Kidney capillary endothelial cell (primary cell): Measurements from ENCODE around the gene DENND4C.
"Not testable (repeated sequence)": the region's sequence is repeated elsewhere in the genome, so short reads cannot be mapped to it uniquely, and the experiment has no call there.

Source experiments
- DNase-seq: peaks from one replicate; pipeline ENCODE4 v3.0.0-alpha.2; 2018; ENCODE audit warnings: low spot score

DENND4C gene

DNA sequence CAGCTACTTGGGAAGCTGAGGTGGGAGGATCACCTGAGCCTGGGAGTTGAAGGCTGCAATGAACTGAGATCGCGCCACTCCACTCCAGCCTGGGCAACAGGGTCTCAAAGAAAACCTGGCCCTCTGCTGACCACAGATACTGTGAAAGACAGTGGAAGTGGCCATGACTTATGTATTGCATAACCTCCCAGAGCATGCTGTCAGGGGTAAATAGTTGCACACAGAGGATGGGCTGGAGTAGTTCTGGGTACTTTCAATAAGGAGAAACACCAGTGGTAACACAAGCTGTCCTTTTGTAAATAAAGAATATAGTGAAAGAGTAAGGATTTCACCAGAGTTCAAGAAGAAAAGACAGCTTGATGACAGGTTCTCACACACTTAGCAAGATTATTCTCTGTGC is 180.1 kb downstream of the DENND4C start:
- DNase-seq: no peak

DNA sequence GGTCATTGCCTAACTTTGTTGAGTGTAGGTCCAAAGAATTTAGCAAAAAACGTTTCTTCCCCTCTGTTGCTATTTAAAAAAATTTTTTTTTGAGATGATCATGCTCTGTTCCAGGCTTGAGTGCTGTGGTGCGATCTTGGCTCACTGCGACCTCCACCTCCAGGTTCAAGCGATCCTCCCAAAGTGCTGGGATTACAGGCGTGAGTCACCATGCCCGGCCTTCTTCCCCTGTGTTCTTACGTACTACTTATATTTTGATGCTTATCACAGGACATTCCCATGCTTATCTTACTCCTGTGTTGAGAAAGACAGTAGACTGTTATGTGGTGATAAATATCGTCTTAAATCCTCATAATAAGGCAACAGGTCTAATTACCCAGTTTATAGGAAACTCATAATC is 180.8 kb downstream of the DENND4C start:
- DNase-seq: no peak

DNA sequence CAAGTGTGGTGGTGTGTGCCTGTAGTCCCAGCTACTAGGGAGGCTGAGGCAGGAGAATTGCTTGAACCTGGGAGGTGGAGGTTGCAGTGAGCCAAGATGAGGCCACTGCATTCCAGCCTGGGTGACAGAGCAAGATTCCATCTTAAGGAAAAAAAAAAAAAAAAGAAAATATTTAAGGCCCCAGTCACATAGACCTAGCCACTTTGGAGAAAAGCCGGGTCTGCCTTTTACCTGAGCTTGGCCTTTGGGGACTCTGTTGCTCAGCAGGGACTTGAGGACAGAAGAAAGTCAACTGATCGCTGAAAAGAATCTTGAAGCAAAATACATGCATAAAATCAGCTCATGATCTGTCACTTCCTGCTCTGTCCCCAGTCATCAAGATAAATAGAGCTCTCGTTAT is 183.0 kb downstream of the DENND4C start:
- not testable (repeated sequence) for DNase-seq

DNA sequence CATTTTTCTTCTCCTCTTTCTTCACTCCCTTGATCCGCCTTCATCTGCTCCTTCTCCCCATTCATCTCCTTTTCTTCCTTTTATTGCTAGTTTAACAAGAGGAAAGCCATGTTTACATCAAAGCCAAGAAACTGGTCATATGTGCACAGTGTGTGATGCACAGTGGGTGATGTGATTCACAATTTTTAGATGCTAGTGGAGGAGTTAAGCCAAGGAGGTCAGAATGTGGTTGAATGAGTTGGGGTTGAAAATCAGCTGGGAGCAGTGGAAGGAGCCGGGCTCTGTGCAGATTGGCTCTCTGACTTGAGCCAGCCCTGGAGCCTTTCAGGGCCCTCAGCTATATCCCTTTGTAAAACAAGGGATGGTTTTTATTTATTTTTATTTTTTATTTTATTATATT is 185.7 kb downstream of the DENND4C start:
- no peak for DNase-seq

DNA sequence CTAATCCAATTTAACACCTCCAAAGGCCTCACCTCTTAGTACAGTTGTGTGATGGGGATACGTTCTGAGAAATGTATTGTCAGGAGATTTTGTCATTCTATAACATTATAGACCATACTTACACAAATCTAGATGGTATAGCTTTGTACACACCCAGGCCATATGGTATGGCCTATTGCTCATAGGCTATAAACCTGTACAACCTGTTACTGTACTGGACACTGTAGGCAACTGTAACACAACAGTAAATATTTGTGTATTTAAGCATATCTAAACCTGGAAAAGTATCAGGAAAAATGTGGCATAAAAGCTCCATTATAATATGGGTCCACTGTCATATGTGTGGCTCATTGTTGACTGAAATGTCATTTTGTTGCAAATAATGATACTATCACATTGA is 190.4 kb downstream of the DENND4C start:
- no peak for DNase-seq
